ENCODE measurements around the gene WIPF3. TPM values are rescaled to one million over a fixed set of nuclear protein-coding genes. Genes with fewer than 3 reads are reported as not detected.

The WIPF3 gene
- total RNA-seq, 2 experiments from 2014 or later, result not detected

DNA sequence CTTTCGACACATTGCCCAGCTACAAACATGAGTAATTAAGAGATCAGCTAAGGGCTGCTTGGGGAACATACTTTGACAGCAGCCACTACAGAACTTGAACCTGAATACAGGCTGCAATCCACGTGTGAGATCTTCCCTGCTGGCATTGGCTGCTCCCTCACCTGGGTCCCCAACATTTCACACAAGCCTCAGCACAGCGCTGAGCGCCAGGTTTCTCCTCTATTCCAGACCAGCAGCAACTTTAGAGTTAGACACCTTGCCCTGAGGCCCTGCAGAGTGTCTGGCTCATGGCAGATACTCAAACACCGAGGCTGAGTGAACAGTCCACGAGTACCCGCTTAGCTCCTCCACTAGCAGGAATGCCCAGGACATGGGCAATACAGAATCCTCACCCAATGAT lies 1.3 kb upstream of the WIPF3 start:
- POLR2A ChIA-PET, result no interaction called here
- H3K36me3 ChIP-seq (ENCODE audit: insufficient read depth, low read length), result no peaks in the 10 kb centered on the region
- peaks cover 0 to 13% of the 10 kb centered on the region in 2 experiments for H3K9me3 ChIP-seq (ENCODE audit: control insufficient read depth in 1 of 2, insufficient read depth in 1 of 2, low read length in 2 of 2)
- no peak overlapping the region for H3K4me3 ChIP-seq (ENCODE audit: low read length)
- Mint-ChIP-seq H3K4me3 (no peak overlapping the region), H3K4me1 (ENCODE audit: low read depth) (peaks cover 7% of the 10 kb centered on the region), H3K27me3 (peaks cover 83% of the 10 kb centered on the region), H3K27ac (no peak overlapping the region), H3K9me3 (no peaks in the 10 kb centered on the region), H3K36me3 (ENCODE audit: low read depth) (no peaks in the 10 kb centered on the region)
- DNase-seq (no peak), ATAC-seq (ENCODE audit: poor library complexity) (no peak)
- H3K4me1 ChIP-seq (ENCODE audit: insufficient read depth, low read length), result peaks cover 3% of the 10 kb centered on the region
- intact Hi-C loops (cut with DNase I, micrococcal nuclease), result no loop called here
- H3K27me3 ChIP-seq (ENCODE audit: control insufficient read depth in 1 of 2, insufficient read depth in 2 of 2, low read length in 2 of 2), result peaks cover 41 to 71% of the 10 kb centered on the region in 2 experiments
- H3K27ac ChIP-seq (ENCODE audit: low read depth in 1 of 2, low read length in 2 of 2), result no peak overlapping the region
- TF ChIP-seq, protein P1, sequence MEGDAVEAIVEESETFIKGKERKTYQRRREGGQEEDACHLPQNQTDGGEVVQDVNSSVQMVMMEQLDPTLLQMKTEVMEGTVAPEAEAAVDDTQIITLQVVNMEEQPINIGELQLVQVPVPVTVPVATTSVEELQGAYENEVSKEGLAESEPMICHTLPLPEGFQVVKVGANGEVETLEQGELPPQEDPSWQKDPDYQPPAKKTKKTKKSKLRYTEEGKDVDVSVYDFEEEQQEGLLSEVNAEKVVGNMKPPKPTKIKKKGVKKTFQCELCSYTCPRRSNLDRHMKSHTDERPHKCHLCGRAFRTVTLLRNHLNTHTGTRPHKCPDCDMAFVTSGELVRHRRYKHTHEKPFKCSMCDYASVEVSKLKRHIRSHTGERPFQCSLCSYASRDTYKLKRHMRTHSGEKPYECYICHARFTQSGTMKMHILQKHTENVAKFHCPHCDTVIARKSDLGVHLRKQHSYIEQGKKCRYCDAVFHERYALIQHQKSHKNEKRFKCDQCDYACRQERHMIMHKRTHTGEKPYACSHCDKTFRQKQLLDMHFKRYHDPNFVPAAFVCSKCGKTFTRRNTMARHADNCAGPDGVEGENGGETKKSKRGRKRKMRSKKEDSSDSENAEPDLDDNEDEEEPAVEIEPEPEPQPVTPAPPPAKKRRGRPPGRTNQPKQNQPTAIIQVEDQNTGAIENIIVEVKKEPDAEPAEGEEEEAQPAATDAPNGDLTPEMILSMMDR (IDR thresholded peaks at IDR 0.05), result no peak
- CTCF ChIA-PET, result no interaction called here

- CTCF ChIA-PET, result no interaction called here
- ATAC-seq (ENCODE audit: poor library complexity), result no peak
- H3K27me3 ChIP-seq (ENCODE audit: control insufficient read depth in 1 of 2, insufficient read depth in 2 of 2, low read length in 2 of 2), result peaks cover 41 to 73% of the 10 kb centered on the region in 2 experiments
Observed at GRCh38 chr7:29805886-29806207, 461 bp upstream of the WIPF3 start.

GRCh38 chr7:29806995-29807841 lies 910 bp downstream of the WIPF3 start:
- peaks cover 78% of the 10 kb centered on the region for H3K27me3 Mint-ChIP-seq
- H3K27ac Mint-ChIP-seq, result no peak overlapping the region
- no peak for DNase-seq
- H3K36me3 Mint-ChIP-seq (ENCODE audit: low read depth), result no peaks in the 10 kb centered on the region
- peaks cover 0 to 13% of the 10 kb centered on the region in 2 experiments for H3K9me3 ChIP-seq (ENCODE audit: control insufficient read depth in 1 of 2, insufficient read depth in 1 of 2, low read length in 2 of 2)
- peaks cover 3% of the 10 kb centered on the region for H3K4me1 ChIP-seq (ENCODE audit: insufficient read depth, low read length)
- CTCF ChIA-PET, result no interaction called here
- H3K4me3 ChIP-seq (ENCODE audit: low read length), result no peak overlapping the region
- no peaks in the 10 kb centered on the region for H3K9me3 Mint-ChIP-seq
- intact Hi-C loops (cut with DNase I, micrococcal nuclease), result no loop called here
- ATAC-seq (ENCODE audit: poor library complexity), result no peak
- no peaks in the 10 kb centered on the region for H3K36me3 ChIP-seq (ENCODE audit: insufficient read depth, low read length)
- H3K27me3 ChIP-seq (ENCODE audit: control insufficient read depth in 1 of 2, insufficient read depth in 2 of 2, low read length in 2 of 2), result peaks cover 39 to 65% of the 10 kb centered on the region in 2 experiments
- POLR2A ChIA-PET, result no interaction called here
- no peak overlapping the region for H3K27ac ChIP-seq (ENCODE audit: low read depth in 1 of 2, low read length in 2 of 2)
- H3K4me1 Mint-ChIP-seq (ENCODE audit: low read depth), result peaks cover 7% of the 10 kb centered on the region
- no peak overlapping the region for H3K4me3 Mint-ChIP-seq
- TF ChIP-seq, protein P1 (IDR thresholded peaks at IDR 0.05), result no peak

More at GRCh38 chr7:29805886-29806207, 461 bp upstream of the WIPF3 start:
- no peak overlapping the region for H3K4me3 Mint-ChIP-seq
- POLR2A ChIA-PET, result no interaction called here
- intact Hi-C loops (cut with DNase I, micrococcal nuclease), result no loop called here
- Histone ChIP-seq H3K4me1 (ENCODE audit: insufficient read depth, low read length) (peaks cover 3% of the 10 kb centered on the region), H3K4me3 (ENCODE audit: low read length) (no peak overlapping the region), H3K9me3 (ENCODE audit: control insufficient read depth in 1 of 2, insufficient read depth in 1 of 2, low read length in 2 of 2) (peaks cover 0 to 13% of the 10 kb centered on the region in 2 experiments), H3K27ac (ENCODE audit: low read depth in 1 of 2, low read length in 2 of 2) (no peak overlapping the region), H3K36me3 (ENCODE audit: insufficient read depth, low read length) (no peaks in the 10 kb centered on the region)
- no peak for DNase-seq
- H3K9me3 Mint-ChIP-seq, result no peaks in the 10 kb centered on the region
- no peak overlapping the region for H3K27ac Mint-ChIP-seq
- TF ChIP-seq, protein P1 (IDR thresholded peaks at IDR 0.05), result no peak
- peaks cover 7% of the 10 kb centered on the region for H3K4me1 Mint-ChIP-seq (ENCODE audit: low read depth)
- H3K36me3 Mint-ChIP-seq (ENCODE audit: low read depth), result no peaks in the 10 kb centered on the region
- H3K27me3 Mint-ChIP-seq, result peaks cover 85% of the 10 kb centered on the region

Data from CD4-positive, alpha-beta T cell (primary cell).